Keratinocyte (primary cell): Measurements from ENCODE around the gene CSH1. TPM values are rescaled to one million over a fixed set of nuclear protein-coding genes. Genes with fewer than 3 reads are reported as not detected.

Experiments
- DNase-seq: peaks from one replicate; pipeline ENCODE4 v3.0.0-alpha.2; 2011; ENCODE audit warnings: low read depth, missing footprints, low spot score
- FAIRE-seq: peaks from 2 replicates; lab custom pipeline; 2011; peaks lifted over from hg19 to GRCh38; lab: Jason Lieb, UNC
- H2AFZ ChIP-seq: 2 replicates; pipeline ENCODE4 v1.6.0; 2012; ENCODE audit warnings: low read length, control low read depth, inconsistent platforms; ENCODE audit not compliant: control insufficient read depth
- H3K27ac ChIP-seq: 2 replicates; pipeline ENCODE4 v1.5.1; 2011; ENCODE audit warnings: low read length; ENCODE audit not compliant: control insufficient read depth, insufficient read depth
- H3K27me3 ChIP-seq: 3 replicates; pipeline ENCODE4 v1.6.0; 2011; ENCODE audit warnings: low read length; ENCODE audit not compliant: control insufficient read depth, insufficient read depth; ENCODE audit errors: extremely low read depth
- H3K36me3 ChIP-seq, 2 experiments: 2 replicates in 1 of 2; 3 replicates in 1 of 2; pipeline ENCODE4 v1.5.1; 2011; ENCODE audit warnings: low read length in 2 of 2, mild to moderate bottlenecking in 1 of 2; ENCODE audit not compliant: control insufficient read depth in 2 of 2, insufficient read depth in 2 of 2; ENCODE audit errors: extremely low read depth in 1 of 2
- H3K4me1 ChIP-seq: 3 replicates; pipeline ENCODE4 v1.5.1; 2011; ENCODE audit warnings: low read length; ENCODE audit not compliant: control insufficient read depth, insufficient read depth; ENCODE audit errors: extremely low read depth
- H3K4me2 ChIP-seq: 3 replicates; pipeline ENCODE4 v1.6.0; 2011; ENCODE audit warnings: low read depth, low read length; ENCODE audit not compliant: control insufficient read depth, insufficient read depth; ENCODE audit errors: extremely low read depth
- H3K4me3 ChIP-seq, 3 experiments: fragments of 200-600 bp in 1 of 3; sonication (generic) in 1 of 3; 2 replicates in 2 of 3; 3 replicates in 1 of 3; pipeline ENCODE4 v1.5.1; 2011 to 2016; ENCODE audit warnings: low read length in 3 of 3, mild to moderate bottlenecking in 3 of 3, control low read depth in 2 of 3, inconsistent platforms in 1 of 3, low read depth in 1 of 3, mixed read lengths in 1 of 3, mixed run types in 1 of 3, moderate library complexity in 1 of 3; ENCODE audit not compliant: control insufficient read depth in 2 of 3, insufficient read depth in 2 of 3; ENCODE audit errors: extremely low read depth in 1 of 3
- H3K79me2 ChIP-seq: 2 replicates; pipeline ENCODE4 v1.6.0; 2012; ENCODE audit warnings: low read length; ENCODE audit not compliant: control insufficient read depth, insufficient read depth
- H3K9ac ChIP-seq: 3 replicates; pipeline ENCODE4 v1.6.0; 2011; ENCODE audit warnings: low read length; ENCODE audit not compliant: control insufficient read depth, insufficient read depth; ENCODE audit errors: extremely low read depth
- H3K9me1 ChIP-seq: 3 replicates; pipeline ENCODE4 v1.6.0; 2011; ENCODE audit warnings: low read length; ENCODE audit not compliant: control insufficient read depth, insufficient read depth; ENCODE audit errors: extremely low read depth
- H3K9me3 ChIP-seq: 2 replicates; pipeline ENCODE4 v1.5.1; 2012; ENCODE audit warnings: low read depth, low read length; ENCODE audit not compliant: control insufficient read depth
- H4K20me1 ChIP-seq: 3 replicates; pipeline ENCODE4 v1.6.0; 2011; ENCODE audit warnings: low read length; ENCODE audit not compliant: control insufficient read depth, insufficient read depth; ENCODE audit errors: extremely low read depth
- EZH2 ChIP-seq: IDR thresholded peaks from one replicate; pipeline ENCODE4 v1.6.1; 2012; ENCODE audit warnings: inconsistent platforms, mild to moderate bottlenecking, low read length, moderate library complexity
- dilution Hi-C: fragments of 300-500 bp; cut with MboI; formaldehyde crosslinking; loops from one replicate; pipeline ENCODE4 v1.7.0; 2020; ENCODE audit warnings: low sequenced_read_pairs; ENCODE audit not compliant: extremely low pct_ligation_motif_present
- polyA plus RNA-seq, 5 experiments: library from polyadenylated mRNA; depleted of rRNA in 3 of 5; stranded (reverse) in 3 of 5; stranded (forward) in 1 of 5; unstranded in 1 of 5; fragments of >200 nt; gene quantifications; 1 replicate in 1 of 5; 2 replicates in 3 of 5; 3 replicates in 1 of 5; pipeline versions ENCODE4 v1.2.1 to v1.2.3, GENCODE V29; 2011 to 2012; ENCODE audit warnings: missing spikeins in 2 of 5, low read depth in 1 of 5, low replicate concordance in 1 of 5
- TF ChIP-seq, protein P1 (sequence below), 3 experiments: IDR thresholded peaks in 1 of 3; conservative IDR thresholded peaks in 1 of 3; optimal IDR thresholded peaks in 1 of 3; 2 replicates in 2 of 3; 3 replicates in 1 of 3; pipeline versions ENCODE3 to v1.5.1; 2011; ENCODE audit warnings: low read length in 3 of 3, mild to moderate bottlenecking in 3 of 3, moderate library complexity in 2 of 3, control low read depth in 1 of 3, inconsistent platforms in 1 of 3; ENCODE audit not compliant: insufficient read depth in 2 of 3; ENCODE audit errors: extremely low read depth in 1 of 3

The CSH1 gene
- polyA plus RNA-seq, 1 donor (not counting 4 experiments of a cell fraction or from before 2014, with no cell fraction given), result not detected

DNA sequence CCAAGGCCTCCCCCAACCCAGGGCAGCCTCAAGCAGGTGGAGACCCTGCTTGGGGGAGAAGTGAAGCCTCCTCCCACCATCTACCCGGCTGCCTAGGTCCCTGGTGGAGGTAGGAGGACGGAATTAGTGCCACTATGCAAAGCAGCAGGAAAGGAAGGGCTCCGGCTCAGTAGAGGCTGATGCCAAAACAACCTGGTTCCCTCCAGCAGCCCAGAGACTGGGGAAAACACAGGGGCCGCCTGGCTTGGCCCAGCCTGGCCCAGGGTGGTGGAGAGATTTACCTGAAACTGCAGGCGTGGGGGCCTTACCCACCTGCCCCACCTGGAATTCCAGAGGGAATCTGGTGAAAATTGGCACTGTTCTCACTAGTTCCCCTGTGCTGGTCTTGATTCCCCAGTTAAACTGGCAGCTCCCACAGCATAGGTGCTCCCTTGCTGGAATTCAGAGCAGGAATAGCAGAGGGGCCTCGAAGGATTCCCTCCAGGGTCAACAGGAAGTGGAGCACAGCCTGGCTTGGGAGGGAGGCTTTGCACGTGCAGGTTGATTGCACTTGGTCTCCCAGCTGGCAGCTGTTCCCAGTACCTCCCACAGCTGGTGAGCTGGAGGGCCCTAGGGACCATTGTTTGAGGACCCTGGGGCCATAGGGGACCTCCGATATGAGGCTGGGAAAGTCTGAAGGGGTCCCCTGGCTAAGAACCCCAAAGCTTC is 31.2 kb upstream of the CSH1 start:
- no peak for TF ChIP-seq EZH2
- TF ChIP-seq, protein P1, sequence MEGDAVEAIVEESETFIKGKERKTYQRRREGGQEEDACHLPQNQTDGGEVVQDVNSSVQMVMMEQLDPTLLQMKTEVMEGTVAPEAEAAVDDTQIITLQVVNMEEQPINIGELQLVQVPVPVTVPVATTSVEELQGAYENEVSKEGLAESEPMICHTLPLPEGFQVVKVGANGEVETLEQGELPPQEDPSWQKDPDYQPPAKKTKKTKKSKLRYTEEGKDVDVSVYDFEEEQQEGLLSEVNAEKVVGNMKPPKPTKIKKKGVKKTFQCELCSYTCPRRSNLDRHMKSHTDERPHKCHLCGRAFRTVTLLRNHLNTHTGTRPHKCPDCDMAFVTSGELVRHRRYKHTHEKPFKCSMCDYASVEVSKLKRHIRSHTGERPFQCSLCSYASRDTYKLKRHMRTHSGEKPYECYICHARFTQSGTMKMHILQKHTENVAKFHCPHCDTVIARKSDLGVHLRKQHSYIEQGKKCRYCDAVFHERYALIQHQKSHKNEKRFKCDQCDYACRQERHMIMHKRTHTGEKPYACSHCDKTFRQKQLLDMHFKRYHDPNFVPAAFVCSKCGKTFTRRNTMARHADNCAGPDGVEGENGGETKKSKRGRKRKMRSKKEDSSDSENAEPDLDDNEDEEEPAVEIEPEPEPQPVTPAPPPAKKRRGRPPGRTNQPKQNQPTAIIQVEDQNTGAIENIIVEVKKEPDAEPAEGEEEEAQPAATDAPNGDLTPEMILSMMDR (optimal IDR thresholded peaks at IDR 0.05 in 1 of 3, IDR thresholded peaks at IDR 0.05 in 1 of 3, conservative IDR thresholded peaks at IDR 0.05 in 1 of 3; ENCODE audit: extremely low read depth in 1 of 3, insufficient read depth in 2 of 3, low read length in 3 of 3), result no peak

DNA sequence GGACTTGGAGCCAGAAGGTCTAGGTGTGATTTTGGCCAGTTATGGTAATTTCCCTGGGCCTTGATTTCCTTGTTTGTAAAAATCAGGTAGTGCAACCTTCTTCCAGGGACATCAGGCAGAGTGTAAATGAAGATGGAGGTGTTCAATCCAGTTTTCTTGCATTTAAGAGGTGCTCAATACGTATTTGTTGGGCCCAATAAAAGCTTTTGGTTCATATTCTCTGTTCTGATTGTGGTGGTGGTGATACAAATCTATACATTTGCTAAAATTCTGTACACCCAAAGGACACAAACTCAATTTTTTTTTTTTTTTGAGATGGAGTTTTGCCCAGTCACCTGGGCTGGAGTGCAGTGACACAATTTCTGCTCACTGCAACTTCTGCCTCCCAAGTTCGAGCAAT is 29.8 kb upstream of the CSH1 start:
- H2AFZ ChIP-seq, result no peak overlapping the region
- H3K4me3 ChIP-seq, result no peak overlapping the region
- H3K4me1 ChIP-seq, result peaks cover 10% of the 10 kb centered on the region
- no peak overlapping the region for H3K9ac ChIP-seq
- dilution Hi-C loops, result no loop called here
- H3K27ac ChIP-seq, result no peak overlapping the region
- no peaks in the 10 kb centered on the region for H3K9me1 ChIP-seq
- TF ChIP-seq, protein P1 (optimal IDR thresholded peaks at IDR 0.05 in 1 of 3, IDR thresholded peaks at IDR 0.05 in 1 of 3, conservative IDR thresholded peaks at IDR 0.05 in 1 of 3; ENCODE audit: extremely low read depth in 1 of 3, insufficient read depth in 2 of 3, low read length in 3 of 3), result no peak
- no peak for TF ChIP-seq EZH2
- no peaks in the 10 kb centered on the region for H4K20me1 ChIP-seq
- DNase-seq (no peak), FAIRE-seq (no peak)
- H3K9me3 ChIP-seq, result no peaks in the 10 kb centered on the region
- H3K36me3 ChIP-seq, result no peaks in the 10 kb centered on the region
- H3K4me2 ChIP-seq, result no peak overlapping the region
- peaks cover 7% of the 10 kb centered on the region for H3K27me3 ChIP-seq
- H3K79me2 ChIP-seq, result no peaks in the 10 kb centered on the region

More for the DNA sequence above, 31.2 kb upstream of the CSH1 start:
- FAIRE-seq (no peak), DNase-seq (no peak)
- Histone ChIP-seq H3K27me3 (peaks cover 7% of the 10 kb centered on the region), H3K9me3 (no peaks in the 10 kb centered on the region), H3K79me2 (no peaks in the 10 kb centered on the region), H3K36me3 (no peaks in the 10 kb centered on the region), H4K20me1 (no peaks in the 10 kb centered on the region), H3K9ac (no peak overlapping the region), H2AFZ (no peak overlapping the region), H3K4me1 (peaks cover 10% of the 10 kb centered on the region), H3K27ac (no peak overlapping the region), H3K4me3 (no peak overlapping the region), H3K9me1 (no peaks in the 10 kb centered on the region), H3K4me2 (no peak overlapping the region)
- dilution Hi-C loops, result no loop called here
